DMS114 treated with DMSO at 0.1 percent for 48 hours (cell line): Measurements from ENCODE around the gene CCDC160.
"Not testable (repeated sequence)": the region's sequence is repeated elsewhere in the genome, so short reads cannot be mapped to it uniquely, and the experiment has no call there.

ENCODE experiments used
- DNase-seq: peaks from one replicate; lab custom pipeline; 2025; ENCODE audit not compliant: unreplicated experiment; lab: John Stamatoyannopoulos, UW

The CCDC160 gene

DNA sequence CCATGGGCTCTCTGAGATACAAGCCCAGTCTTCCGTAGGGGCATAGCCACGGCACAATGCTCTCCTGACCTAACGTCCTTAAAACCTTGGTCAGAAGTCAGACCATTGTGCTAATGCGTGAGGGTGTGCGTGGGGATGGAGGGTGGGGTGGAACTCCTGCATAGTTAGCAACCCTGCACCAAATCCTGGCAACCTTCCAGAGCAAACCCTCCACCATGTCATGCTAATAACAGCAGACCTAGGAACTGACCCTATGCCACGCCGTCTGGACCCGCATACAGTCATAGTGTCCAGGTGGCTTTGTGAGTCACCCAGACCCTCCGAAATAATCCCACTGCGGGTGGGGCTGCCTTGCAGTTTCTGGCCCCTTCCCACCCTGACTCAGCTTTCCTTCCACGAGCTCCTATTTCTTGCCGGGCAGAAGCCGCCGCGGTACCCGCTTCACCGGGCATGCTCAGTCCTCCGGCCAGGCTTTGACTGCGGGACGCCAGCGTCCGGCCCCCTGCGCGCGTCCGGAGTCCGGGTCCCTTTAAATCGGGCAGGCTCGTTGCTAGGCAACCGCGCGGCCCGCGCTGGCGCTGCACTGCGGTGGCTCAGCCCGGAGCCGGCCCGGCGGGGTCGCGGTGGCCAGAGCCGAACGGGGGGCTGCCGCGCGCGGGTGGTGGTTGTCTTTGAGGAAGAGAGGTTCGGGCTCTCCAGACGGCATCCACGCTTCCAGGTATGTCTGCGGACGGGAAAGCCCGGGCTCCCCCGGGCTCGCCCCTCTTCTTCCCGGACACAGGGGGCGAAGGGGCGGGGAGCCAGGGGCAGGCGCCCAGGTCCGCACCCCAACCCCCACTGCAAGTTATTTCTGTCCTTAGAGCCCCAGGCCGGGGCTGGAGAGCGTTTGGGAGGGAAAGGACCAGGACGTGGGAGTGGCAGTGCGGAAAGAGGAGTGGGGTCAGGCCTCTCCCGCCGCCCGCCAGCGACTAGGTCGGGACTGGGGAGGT lies at the start of gene CCDC160:
TSS of gene CCDC160 (plus strand) at position 557 of the 989 bp plus-strand sequence. CDS start 7,619 bp downstream, outside the sequence.
- DNase-seq, result no peak

GRCh38 chrX:134191281-134191680 lies 45.7 kb upstream of the CCDC160 start:
- no peak for DNase-seq

DNA sequence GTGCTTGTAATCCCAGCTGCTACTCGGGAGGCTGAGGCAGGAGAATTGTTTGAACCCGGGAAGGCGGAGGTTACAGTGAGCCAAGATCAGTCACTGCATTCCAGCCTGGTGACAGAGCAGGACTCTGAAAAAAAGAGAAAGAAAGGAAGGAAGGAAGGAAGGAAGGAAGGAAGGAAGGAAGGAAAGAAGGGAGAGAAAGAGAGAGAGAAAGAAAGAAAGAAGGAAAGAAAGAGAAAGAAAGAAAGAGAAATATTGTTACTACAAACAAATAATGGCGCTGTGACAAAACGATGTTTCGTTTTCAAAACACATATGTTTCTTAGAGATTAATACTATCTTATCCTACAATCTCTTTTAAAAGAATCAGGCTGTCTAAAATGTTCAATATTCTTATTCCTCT lies 42.1 kb upstream of the CCDC160 start:
- no peak for DNase-seq

DNA sequence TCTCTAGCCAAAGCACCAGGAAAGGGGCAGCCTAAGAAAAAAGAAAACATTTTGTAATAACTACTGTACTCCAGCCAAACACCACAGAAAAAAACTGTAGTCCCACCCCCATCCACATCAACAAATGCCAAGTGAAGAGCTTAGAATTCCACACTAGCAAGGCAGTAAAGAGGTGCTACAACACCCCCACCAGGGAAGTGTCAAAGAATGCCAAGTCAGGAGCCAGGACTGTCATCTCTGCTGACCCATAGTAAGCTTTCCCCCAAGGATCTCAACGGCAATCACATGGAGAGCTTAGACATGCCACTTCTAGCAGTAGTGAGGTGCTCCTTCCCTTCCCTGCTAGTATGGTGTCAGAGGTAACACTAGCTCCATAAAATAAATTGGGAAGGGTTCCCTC lies 34.4 kb upstream of the CCDC160 start:
- DNase-seq, result no peak

DNA sequence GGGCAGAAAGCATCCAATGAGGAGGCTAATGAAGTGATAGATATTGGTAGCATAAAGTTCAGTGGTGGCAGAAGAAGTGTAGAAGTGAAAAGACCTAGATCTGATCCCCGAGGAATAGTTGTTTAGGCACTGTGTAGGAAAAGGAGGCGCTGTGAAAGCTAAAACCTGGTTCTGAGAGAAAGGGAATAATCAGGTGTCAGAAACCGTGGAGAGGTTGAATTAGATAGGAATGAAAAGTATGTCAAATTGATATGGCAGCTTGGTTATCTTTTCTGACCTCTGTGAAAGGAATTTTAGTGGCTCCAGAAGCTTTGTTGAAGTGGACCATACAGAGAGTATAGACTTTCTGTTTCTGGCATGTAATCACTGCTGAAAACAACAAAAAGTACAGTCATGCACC lies 30.8 kb upstream of the CCDC160 start:
- no peak for DNase-seq

GRCh38 chrX:134210465-134210864 lies 26.5 kb upstream of the CCDC160 start:
- no peak for DNase-seq

DNA sequence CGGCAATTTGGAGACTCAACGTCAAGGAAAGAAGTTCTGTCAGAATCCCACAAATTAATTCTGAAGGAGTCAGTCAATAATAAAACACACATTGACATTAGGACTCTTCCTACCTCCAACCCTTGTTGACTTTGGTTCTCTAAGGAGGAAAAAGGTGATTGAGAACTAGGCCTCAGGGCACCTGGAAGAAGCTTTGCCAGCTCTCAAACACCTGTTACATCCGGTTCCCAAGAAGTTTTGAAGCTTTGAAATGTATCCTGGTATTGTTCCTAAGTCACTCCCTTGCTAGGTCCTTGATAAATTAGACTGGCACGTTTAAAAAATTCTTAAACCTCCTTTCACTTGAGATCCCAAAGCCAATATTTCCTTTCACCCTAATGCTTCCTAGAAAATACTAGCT lies 1.7 kb upstream of the CCDC160 start:
- DNase-seq, result no peak

- not testable (repeated sequence) for DNase-seq
These were observed 1.2 kb downstream of the CCDC160 start for GRCh38 chrX:134238144-134238543.

DNA sequence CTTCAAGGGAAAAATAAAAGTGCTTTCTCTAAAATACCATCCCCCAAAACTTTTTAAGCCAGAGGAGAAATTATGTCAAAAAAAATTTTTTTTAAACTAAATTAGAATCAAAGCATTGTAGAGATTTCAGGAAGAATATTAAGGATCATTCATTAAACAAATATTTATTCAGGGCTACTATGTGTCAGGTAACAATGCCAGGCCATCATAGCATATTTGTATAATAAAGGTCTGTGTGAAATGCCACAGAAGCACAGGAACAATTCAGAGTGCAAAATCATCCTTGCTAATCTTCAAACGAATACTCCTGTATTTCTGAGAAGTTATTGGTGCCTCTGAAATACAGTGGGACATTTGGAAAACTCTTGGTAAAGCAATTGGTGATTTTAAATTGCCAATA lies 2.0 kb downstream of the CCDC160 start:
- no peak for DNase-seq

GRCh38 chrX:134240209-134240608 lies 3.2 kb downstream of the CCDC160 start:
- DNase-seq, result no peak

DNA sequence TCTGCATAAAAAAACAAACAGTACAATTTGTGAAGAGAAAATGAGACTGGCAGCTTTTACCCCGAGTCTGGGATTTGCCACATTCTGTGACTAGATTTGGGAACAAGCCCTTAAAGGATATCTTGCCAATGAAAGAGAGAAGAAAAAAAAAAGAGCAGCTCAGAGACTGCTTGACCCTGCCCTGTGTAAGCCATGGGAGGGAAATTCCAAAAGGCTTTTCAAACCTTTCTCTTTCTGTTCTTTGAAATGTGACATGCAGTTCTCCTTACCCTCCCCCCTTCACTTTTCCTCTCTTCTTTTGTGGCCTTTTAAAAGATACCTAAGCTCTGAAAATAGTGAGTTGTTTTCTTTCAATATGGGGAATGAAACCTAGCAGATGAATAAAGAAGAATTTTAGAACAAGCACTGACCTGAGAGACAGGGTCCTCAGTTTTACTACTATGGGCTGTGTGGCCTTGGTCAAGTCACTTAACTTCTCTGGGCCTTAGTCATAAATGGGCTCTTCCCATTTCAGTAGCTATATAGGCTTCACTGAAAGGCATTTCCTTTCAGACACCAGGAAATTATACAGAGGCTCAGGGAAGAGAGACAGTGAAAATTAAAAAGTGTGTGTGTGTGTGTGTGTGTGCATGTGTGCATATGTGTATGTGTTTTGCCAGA lies 5.1 kb downstream of the CCDC160 start:
- no peak for DNase-seq

GRCh38 chrX:134244043-134244442 lies 7.1 kb downstream of the CCDC160 start:
- no peak for DNase-seq

DNA sequence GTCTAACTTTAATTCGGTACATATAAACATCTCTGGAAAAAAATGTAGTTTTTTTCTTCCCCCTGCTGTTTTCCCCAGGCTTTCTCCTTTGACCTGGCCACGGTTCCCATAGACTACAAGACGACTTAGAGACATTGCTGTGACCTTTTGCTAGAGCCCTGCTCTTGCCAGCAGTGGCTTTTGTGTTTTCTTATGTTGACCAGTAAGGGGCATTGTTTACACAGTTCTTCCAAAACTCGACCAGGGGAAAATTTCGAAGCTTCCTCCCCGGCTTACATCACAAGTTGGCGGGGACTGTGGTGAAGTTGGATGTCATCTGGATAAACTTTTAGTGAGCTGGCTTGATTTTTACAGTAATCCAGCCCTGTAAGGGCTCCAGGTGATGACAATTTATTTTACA lies 9.3 kb downstream of the CCDC160 start:
- no peak for DNase-seq

DNA sequence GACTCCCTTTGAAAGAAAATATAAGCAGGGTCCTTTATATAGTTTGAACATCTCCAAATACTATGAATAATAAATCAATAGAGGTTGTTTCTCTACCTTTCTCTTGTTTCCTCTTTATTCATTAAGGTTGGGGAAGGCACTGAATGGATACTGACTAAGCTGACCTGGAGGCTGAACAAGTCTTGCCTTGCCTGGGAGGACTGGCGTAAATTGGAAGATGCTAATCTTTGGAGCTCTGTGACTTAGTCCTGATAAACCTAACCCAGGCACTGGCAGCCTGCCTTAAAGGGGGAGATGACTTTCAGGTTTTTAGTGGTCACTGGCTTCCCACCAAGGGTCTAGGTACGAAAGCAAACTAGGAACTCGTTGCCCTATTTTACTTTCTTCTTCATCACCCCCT lies 10.5 kb downstream of the CCDC160 start:
- no peak for DNase-seq

- DNase-seq, result no peak
These were observed 12.3 kb downstream of the CCDC160 start for GRCh38 chrX:134249241-134249640.

GRCh38 chrX:134251241-134251640 lies 14.3 kb downstream of the CCDC160 start:
- no peak for DNase-seq

- DNase-seq, result no peak
These were observed 17.5 kb downstream of the CCDC160 start for GRCh38 chrX:134254511-134254910.

- no peak for DNase-seq
These were observed 18.6 kb downstream of the CCDC160 start for GRCh38 chrX:134255555-134255954.

DNA sequence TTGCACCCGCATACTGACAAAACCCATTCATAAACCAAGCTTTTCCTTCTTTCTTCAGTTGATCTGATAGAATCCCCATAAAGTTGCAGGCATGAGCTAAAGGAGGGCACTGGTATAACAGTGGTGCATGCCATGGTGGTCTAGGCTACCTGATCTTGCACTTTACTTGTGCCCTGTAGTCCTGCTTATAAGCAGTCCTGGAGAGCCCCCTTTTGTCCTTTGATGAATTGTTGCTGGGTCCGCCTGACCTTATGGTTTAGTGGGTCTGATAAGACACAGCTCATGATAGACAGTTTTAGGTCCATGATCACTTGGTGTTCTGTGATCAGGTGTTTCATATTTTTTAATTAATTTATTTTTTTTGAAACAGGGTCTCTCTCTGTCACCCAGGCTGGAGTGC lies 19.7 kb downstream of the CCDC160 start:
- no peak for DNase-seq

DNA sequence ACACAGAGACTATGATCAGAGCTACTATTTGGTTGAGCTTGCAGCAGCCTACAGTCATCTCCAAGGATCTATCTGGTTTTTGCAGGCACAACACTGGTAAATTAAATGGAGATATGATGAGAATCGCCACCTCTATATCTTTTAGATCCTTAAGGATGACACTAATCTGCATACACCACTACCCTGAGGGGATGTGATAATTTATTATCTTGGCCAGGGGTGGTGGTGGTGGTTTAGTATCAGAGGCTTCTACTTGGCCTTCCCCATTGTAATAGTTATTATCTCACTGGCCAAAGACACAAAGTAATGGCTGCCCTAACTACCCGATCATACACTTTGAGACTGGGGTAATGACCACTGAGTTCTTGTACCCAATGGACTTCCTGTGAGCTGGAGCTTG lies 21.2 kb downstream of the CCDC160 start:
- no peak for DNase-seq

DNA sequence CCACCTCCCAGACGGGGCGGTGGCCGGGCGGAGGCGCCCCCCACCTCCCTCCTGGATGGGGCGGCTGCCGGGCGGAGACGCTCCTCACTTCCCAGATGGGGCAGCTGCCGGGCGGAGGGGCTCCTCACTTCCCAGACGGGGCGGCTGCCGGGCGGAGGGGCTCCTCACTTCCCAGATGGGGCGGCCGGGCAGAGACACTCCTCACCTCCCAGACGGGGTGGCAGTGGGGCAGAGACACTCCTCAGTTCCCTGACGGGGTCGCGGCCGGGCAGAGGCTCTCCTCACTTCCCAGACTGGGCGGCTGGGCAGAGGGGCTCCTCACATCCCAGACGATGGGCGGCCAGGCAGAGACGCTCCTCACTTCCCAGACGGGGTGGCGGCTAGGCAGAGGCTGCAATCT lies 49.0 kb downstream of the CCDC160 start:
- DNase-seq, result not testable (repeated sequence)

DNA sequence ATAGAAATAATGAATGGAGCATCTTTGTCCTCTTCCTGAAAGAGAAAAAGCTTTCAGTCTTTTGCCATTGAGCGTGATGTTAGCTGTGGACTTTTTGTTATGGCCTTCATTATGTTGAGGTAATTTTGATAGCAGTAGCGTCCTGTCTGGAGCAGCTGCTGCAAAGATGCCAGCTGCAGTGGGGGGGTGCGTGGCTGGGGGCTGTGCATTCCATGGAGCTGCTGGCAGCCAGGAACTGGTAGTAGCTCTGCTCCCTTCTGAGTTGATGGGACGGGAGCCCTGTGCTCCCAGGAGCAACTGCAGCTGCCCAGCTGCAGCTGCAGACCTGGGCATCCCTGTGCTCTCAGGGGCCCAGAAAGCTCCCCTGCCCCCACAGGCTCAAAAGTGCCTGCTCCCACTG lies 50.4 kb downstream of the CCDC160 start:
- DNase-seq, result no peak
